D341Med (cell line): ENCODE results near the gene FDXACB1.
"Not testable (repeated sequence)": the region's sequence is repeated elsewhere in the genome, so short reads cannot be mapped to it uniquely, and the experiment has no call there.

Source experiments
- DNase-seq: peaks from one replicate; pipeline ENCODE4 v3.0.0; 2012; ENCODE audit warnings: low spot score

The FDXACB1 gene

DNA sequence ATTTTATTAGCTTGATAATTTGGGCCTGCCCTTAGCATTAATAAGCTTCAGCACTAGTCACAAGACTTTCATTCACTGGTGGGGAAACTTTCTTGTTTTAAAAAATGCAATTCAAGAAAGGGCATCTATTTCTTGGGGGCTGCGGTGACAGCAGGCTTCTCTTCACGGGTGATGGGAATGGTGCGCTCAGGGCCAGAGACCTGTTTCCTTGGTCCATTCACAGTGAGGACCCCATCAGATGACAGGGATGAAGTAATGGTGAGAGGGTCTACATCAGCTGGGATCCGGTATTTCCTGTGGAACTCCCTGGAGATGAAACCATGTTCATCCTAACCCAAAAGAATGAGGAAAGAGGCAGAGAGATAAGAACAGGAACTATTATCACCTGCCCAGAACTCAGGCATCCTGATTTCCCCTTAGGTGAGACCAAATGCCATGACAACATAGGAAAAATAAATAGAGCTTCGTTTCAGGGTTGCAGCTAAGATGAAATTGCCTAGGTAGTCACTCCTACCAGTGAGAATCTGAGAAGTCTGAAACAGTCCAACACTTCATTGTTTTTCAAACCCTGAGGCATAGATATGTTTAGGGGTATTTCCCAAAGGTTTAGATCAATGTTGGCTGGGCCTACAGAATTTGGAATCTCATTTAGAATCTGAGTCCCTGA lies 29.8 kb upstream of the FDXACB1 start:
- DNase-seq: no peak

DNA sequence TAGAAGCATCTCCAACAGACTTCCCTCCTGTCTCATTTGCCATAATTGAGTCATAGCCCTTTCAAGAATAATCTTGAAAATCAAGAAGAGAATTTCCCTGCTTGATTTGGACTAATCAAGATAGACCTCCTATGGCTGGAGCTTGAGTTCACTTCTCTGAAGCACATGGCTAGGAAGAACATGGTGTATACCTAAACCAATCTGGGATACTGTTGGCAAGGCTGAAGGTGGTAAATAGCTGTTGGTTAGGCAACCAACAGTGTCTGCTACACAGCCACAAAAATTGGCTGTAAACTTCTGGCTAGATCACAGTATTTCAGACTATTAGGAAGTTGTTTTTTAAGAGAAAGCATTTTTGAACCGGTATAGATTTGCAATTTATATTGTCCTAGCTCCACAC lies 27.7 kb upstream of the FDXACB1 start:
- DNase-seq: no peak

- DNase-seq: no peak
Observed at GRCh38 chr11:111905411-111905810, 26.4 kb upstream of the FDXACB1 start.

DNA sequence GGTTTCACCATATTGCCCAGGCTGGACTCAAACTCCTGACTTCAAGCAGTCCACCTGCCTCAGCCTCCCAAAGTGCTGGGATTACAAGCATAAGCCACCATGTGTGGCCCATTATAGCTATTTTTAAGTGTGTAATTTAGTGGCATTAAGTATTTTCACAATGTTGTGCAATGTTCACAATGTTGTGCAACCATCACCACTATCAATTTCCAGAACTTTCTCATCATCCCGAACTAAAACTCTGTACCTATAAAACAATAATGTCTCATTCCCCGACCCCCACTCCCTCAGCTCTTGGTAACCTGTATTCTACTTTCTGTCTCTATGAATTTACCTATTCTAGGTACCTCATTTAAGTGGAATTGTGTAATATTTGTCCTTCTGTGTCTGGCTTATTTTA lies 7.9 kb upstream of the FDXACB1 start:
- no peak for DNase-seq

GRCh38 chr11:111886032-111886431 lies 7.1 kb upstream of the FDXACB1 start:
- DNase-seq: no peak

GRCh38 chr11:111885053-111885452 lies 6.1 kb upstream of the FDXACB1 start:
- DNase-seq: not testable (repeated sequence)

GRCh38 chr11:111882202-111882601 lies 3.2 kb upstream of the FDXACB1 start:
- DNase-seq: no peak

DNA sequence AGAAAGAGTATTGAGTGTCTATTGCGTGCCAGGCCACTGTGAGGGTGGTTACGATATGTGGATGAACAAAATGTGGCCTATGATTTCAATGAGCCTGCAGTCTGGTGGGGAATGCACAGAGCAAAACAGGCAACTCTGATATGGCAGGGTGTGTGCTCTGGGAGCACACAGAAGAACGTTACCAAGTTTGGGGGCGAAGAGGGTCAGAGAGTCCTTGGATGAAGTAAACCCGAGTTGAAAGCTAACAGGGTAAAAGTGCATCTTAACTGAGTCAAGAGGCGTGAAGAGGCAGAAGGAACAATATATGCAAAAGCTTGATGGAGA lies 634 bp upstream of the FDXACB1 start:
- no peak for DNase-seq

DNA sequence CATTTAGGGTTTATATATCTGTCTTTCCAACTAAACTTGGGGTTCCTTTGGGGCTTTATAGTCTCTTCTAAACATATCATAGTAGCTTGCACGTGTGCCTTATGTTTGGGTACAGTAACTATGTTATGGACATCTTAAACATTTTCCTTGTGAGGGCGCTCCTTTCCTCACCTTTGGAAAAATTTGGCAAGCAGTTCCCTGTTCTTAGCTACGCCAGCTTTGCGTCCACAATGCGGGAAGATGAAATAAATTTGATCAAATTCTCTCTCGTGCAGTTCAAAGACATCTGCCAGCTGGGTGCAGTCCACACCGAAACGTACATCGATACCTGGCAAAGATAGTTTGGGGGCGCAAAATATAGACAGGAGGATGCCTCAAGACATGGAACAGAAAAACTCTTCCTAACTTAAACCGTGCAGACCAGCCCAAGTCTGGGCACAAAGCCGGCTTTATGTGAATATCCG lies 548 bp downstream of the FDXACB1 start:
- DNase-seq: no peak

- no peak for DNase-seq
Observed at GRCh38 chr11:111871693-111872161, 7.2 kb downstream of the FDXACB1 start.

DNA sequence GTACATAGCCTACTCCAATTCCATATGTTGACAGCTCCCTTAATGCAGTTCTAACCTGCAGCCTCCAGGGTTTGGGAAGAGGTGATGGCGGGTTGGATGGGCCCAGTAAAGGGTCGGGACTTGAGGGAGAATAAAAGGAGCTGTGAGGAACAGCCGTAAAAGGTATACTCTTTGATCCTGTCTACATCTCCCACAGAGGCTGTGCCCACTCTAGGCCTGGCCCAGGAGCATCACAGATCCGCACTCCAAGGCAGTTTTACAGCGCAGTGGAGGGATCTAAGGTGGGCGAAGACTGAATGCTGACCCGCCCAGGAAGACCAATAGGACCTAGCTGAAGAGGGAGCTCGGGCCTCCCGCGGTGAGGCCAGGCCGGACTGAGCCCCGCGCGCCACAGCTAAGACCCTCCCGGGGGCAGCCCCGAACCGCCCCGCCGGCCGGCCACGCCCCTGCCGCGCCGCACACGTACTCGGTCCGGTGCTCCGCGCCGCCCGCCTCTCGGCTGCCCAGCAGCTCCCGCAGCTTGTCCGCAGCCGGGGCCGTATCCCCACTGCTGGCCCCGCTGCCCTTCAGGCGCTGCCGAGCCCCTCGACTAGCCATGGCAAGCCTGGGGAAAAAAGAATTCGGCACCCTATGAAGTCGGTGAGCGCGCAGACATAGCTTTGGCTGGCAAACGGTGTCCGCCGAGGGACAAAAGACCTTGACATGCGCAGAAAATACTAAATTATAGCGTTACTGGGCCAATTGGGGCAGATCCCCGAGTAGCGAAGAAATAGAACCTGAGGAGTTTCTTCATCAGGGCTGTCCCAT lies 7.9 kb downstream of the FDXACB1 start, which contains the start of gene ALG9:
TSS of gene ALG9 (minus strand) at position 696 of the 807 bp plus-strand sequence. CDS start at position 597, 99 bp downstream.
- peak; percentile 92 for DNase-seq

GRCh38 chr11:111870522-111870885 lies 8.5 kb downstream of the FDXACB1 start:
- no peak for DNase-seq

DNA sequence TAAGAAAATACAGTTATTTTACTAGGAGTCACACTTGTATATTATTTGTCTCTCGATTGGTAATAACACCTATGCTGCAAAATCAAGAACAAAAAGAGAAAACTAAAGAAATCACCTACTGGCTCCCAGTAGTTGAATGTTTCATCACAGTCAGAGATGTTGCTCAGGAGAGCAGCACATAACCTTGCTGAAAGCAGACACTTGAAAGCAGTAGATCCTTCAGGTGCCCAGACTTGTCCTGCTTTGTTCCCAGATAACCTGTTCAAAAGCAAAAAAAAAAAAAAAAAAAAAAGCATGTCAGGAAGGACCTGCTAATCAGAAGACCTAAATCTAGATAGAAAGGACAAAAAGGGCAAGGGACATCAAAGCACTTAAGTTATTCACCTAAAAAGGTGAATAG lies 8.9 kb downstream of the FDXACB1 start:
- DNase-seq: no peak

DNA sequence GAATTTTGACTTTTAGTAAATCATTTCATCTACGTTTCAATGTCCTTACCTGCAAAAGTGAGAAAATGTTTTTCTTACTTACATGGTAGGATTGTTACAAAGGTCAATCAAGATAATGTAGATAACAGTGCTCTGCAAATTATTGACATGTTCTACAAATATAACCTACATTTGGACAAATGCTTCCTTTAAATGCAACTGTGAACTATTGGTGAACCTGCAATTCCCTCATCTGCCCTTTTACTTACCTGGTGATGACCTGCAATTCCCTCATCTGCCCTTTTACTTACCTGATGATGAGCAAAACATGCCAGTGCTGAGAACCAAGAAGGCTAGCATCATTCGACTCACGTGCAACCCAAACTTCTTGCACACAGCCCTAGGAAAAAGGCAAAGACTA lies 18.7 kb downstream of the FDXACB1 start:
- no peak for DNase-seq

- no peak for DNase-seq
Observed at GRCh38 chr11:111855506-111855905, 23.5 kb downstream of the FDXACB1 start.

DNA sequence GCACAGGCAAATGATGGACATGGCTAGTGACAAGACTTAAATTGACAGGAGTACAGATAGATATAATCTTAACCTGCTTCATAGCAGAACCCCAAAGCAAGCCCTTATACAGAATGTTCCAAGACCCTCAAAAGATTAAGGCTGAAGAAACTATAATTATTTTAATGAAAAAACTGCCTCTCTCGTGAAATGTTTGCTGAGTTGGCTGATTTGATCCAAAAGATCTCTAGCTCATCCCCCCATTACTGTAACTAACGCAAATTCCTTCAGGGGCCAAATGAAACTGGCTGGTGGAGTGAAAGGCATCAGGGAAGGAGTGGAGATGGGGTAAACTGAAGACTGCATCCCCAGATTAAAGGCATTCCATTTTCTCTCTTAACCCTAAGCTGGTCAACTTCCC lies 26.9 kb downstream of the FDXACB1 start:
- no peak for DNase-seq

- no peak for DNase-seq
Observed at GRCh38 chr11:111851636-111852035, 27.3 kb downstream of the FDXACB1 start.

DNA sequence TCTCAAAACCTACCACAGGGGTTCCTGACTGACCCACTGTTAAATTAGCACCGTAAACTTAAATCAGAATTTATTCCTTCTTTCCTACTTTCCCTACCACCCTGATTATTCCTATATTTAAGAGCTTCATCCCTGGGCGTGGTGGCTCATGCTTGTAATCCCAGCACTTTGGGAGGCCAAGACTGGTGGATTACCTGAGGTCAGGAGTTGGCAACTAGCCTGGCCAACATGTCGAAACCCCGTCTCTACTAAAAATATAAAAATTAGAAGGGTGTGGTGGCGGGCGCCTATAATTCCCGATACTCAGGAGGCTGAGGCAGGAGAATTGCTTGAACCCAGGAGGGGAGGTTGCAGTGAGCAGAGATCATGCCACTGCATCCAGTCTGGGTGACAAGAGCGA lies 27.9 kb downstream of the FDXACB1 start:
- no peak for DNase-seq

- no peak for DNase-seq
Observed at GRCh38 chr11:111849631-111850030, 29.3 kb downstream of the FDXACB1 start.

DNA sequence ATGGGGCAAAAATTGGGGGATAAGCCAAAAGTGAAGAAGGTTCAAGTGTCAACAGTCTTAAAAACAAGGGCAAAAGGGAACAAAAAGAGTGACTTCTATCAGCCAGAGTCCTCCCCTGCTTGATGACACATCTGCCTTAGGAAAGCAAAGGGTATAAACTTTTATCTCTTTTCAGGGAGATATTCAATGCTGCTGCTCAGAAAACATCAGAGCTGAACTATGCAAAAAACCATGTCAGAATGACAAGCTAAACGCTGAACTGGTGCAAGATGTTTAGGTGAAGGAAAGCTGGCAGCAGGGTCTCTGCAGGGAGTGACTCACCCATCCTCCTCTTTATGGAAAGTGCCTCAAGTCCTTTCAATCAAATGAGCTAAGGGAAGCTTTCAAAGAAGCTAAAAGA lies 32.3 kb downstream of the FDXACB1 start:
- DNase-seq: no peak

DNA sequence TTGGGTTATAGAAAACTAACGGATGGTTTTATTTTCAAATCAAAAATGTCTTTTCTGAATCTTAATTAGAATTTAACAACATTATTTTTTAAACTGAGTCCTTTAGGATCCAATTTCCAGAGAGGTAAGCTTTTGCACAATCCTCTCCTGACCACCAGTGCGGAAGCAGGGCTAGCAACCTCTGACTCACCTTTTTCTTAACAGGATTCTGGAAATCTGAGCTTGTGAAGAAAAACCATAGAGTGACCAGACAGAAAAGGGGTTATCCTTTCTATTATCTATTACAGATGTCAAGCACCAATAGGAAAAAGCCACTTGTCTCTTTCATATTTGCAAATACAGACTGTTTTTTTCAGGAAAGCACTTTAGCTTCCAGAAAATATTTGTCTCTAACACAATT lies 32.9 kb downstream of the FDXACB1 start:
- no peak for DNase-seq

- DNase-seq: no peak
Observed at GRCh38 chr11:111845276-111846028, 33.5 kb downstream of the FDXACB1 start.

DNA sequence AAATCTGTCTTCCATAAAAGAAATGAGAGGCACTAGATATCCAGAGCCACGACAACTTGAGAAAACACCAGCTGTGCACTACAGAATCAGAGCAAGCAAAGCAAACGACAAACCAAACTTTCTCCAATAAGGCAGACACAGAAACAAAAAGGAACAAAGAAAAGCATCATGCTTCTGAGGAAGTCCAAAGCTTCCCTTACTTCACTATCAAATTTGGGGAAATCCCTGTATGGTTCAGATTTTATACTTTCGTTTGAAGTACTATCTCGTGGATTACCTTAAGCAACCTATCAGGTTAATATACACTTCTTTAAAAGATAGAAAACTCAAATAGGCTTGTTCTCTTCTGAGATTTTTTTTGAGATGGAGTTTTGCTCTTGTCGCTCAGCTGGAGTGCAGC lies 35.3 kb downstream of the FDXACB1 start:
- DNase-seq: no peak
